Measurements from ENCODE around the gene TRAPPC10. TPM values are rescaled to one million over a fixed set of nuclear protein-coding genes. Genes with fewer than 3 reads are reported as not detected.

The TRAPPC10 gene
- total RNA-seq, 4 donors from 2014 or later = 20.9 to 31.9 (median 31.2) TPM

DNA sequence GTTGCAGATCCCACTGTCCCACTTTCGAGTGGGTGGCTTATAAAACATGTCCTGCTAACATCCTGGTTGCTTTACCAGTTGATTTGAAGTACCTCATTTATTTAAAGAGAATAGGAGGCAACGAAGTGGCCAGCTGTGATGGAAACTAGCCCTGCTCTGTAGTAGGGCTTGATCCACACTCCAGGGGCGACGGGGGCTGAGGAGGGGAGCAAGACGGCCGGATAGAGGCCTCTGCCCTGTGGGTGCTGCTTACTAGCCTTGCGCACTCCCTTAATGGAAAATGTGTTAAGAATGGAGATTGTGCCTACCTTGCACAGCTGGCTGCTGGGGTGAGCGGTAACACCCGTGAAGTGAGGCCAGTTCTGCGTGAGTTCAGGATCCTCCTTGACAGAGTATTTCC is 54.0 kb downstream of the TRAPPC10 start:
- intact Hi-C loops (cut with DNase I; ENCODE audit: low total_unique reads) = no loop called here
- no peak overlapping the region for H3K4me3 ChIP-seq (ENCODE audit: low read depth, poor library complexity, severe bottlenecking)
- peak in 1 of 2 donors; percentile 78 for DNase-seq (ENCODE audit: low spot score in 2 of 2)
- 93 to 95% methylated on average over 10 of the region's 10 CpGs for WGBS, 2 donors
- TF ChIP-seq, protein P1, sequence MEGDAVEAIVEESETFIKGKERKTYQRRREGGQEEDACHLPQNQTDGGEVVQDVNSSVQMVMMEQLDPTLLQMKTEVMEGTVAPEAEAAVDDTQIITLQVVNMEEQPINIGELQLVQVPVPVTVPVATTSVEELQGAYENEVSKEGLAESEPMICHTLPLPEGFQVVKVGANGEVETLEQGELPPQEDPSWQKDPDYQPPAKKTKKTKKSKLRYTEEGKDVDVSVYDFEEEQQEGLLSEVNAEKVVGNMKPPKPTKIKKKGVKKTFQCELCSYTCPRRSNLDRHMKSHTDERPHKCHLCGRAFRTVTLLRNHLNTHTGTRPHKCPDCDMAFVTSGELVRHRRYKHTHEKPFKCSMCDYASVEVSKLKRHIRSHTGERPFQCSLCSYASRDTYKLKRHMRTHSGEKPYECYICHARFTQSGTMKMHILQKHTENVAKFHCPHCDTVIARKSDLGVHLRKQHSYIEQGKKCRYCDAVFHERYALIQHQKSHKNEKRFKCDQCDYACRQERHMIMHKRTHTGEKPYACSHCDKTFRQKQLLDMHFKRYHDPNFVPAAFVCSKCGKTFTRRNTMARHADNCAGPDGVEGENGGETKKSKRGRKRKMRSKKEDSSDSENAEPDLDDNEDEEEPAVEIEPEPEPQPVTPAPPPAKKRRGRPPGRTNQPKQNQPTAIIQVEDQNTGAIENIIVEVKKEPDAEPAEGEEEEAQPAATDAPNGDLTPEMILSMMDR (IDR thresholded peaks at IDR 0.05) = no peak
- no peak for TF ChIP-seq POLR2A (IDR thresholded peaks at IDR 0.05)

DNA sequence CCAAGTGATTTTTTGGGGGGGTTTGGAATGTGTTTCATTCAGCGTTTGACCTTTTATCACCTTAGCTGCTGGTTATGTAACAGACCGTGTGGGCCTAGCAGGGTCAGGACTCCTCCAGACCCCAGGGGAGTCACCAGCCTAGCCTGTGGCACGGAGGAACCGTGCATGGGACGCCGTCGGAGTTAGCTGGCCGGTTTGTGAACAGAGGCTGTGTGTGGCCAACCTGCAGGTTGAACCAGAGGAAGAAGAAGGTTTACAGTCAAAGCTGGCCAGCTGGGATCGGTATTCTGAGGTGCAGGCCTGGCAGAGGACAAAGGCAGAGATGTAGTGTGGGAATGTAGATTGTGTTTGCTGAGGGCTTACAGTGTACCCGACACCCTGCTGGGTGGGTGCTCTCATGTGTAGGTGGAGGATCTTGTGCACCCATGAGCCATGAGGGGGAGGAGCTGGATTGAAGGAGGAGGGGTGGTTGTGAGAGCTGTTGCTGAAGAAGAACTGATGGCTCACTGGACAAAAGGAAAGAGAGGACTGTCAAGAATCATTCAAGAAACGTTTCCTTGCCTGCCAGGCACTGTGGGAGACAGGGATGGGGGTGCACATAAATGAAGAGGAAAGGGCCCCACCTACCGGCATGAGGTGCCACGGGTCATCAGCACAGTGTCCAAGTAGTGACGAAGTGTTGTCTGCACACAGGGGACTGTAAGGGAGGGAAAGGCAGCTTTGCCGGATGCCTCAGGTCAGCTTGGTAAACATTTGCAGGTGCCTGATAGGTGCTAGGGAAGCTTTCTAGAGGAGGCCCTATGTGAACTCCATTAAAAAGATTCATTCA is 55.1 kb downstream of the TRAPPC10 start:
- peak in 1 of 2 donors; percentile 37 for DNase-seq (ENCODE audit: low spot score in 2 of 2)
- TF ChIP-seq, protein P1 (IDR thresholded peaks at IDR 0.05) = no peak
- TF ChIP-seq POLR2A (IDR thresholded peaks at IDR 0.05) = no peak
- intact Hi-C loops (cut with DNase I; ENCODE audit: low total_unique reads) = no loop called here
- H3K4me3 ChIP-seq (ENCODE audit: low read depth, poor library complexity, severe bottlenecking) = no peak overlapping the region
- WGBS, 2 donors = 88 to 94% methylated on average over 15 of the region's 15 CpGs

DNA sequence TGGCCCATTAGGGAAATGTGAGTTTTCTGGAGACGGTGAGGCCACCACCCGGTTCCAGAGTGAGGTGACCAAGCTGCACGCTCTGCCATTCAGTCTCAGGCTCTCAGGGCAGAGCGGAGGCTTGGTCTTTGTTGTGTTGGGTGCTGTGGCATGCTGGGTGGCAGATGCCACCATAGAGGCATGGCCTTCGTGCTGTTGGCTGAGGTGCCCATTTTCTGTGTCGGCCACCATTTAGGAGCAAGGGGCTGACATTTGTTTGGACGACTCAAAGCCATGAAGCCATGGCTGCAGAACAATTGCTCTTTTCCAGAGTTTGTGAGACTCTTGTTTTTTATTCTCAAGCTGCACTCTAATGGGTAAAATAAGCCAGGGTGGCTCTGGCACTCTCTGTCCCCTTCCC is 58.3 kb downstream of the TRAPPC10 start:
- TF ChIP-seq POLR2A (IDR thresholded peaks at IDR 0.05) = no peak
- TF ChIP-seq, protein P1 (IDR thresholded peaks at IDR 0.05) = no peak
- intact Hi-C loops (cut with DNase I; ENCODE audit: low total_unique reads) = no loop called here
- no peak for DNase-seq (ENCODE audit: low spot score in 2 of 2)
- no peak overlapping the region for H3K4me3 ChIP-seq (ENCODE audit: low read depth, poor library complexity, severe bottlenecking)
- WGBS, 2 donors = 95% methylated on average over 7 of the region's 7 CpGs

DNA sequence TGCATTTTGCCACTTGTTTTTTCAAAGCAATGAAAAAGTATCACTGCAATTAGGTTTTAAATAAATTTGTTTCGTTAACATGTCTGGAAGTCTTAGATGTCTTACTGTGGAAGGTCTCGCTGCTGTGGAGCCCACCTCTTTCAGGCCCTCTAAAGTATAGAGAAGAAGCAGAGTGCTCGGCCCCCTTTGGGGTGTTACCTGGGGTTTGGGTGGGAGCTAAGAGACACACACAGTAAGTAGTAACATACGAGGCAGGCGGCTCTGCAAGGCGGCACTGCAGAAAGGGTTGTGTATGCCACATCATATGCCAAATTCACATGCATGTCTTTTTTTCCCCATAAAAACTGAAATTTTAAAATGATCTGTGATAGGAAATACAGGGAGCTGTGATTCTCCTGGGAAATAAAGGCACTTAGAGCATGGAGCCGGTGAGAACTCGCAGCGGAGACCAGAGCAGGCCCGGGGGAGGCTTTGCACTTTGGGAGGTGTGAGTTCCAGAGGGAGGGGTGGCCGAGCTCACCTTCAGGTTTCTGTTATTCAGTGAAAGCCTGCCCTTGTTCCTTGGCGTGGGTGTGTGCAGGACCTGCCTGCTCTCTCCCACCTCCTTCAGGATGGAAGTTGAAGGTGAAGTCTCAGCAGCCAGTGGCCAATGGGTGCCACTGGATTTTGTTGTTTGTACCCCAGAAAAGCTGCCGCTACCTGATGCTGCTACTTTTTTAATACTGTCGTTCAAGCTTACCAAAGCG is 59.4 kb downstream of the TRAPPC10 start:
- H3K4me3 ChIP-seq (ENCODE audit: low read depth, poor library complexity, severe bottlenecking) = no peak overlapping the region
- TF ChIP-seq, protein P1 (IDR thresholded peaks at IDR 0.05) = no peak
- TF ChIP-seq POLR2A (IDR thresholded peaks at IDR 0.05) = no peak
- WGBS, 2 donors = 84 to 92% methylated on average over 15 of the region's 15 CpGs
- intact Hi-C loops (cut with DNase I; ENCODE audit: low total_unique reads) = no loop called here
- DNase-seq (ENCODE audit: low spot score in 2 of 2) = no peak

DNA sequence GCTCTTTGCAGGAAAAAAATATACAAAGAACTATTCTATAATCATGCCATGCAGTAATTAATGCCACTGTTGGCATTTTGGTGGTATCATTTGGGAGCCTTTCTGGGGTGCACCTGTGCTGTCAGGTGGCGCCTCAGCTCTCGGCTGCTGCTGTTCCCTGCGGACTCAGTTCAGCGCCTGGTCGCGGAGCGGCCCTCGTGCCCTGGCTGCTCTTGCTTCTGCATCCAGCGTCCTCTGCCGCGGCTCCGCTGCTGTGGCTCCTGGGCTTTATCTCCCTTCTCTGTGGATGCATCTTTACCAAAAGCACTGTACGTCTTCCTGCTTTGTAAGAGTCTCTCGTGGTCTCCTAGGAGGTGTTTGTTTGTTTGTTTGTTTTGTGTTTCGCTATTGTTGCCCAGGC is 60.0 kb downstream of the TRAPPC10 start:
- WGBS, 2 donors = 94 to 96% methylated on average over 15 of the region's 15 CpGs
- no peak for TF ChIP-seq POLR2A (IDR thresholded peaks at IDR 0.05)
- TF ChIP-seq, protein P1 (IDR thresholded peaks at IDR 0.05) = no peak
- intact Hi-C loops (cut with DNase I; ENCODE audit: low total_unique reads) = no loop called here
- no peak for DNase-seq (ENCODE audit: low spot score in 2 of 2)
- H3K4me3 ChIP-seq (ENCODE audit: low read depth, poor library complexity, severe bottlenecking) = no peak overlapping the region

All from lower leg skin (tissue), 4 donors.